ENCODE data around the gene MAP3K12. TPM values are rescaled to one million over a fixed set of nuclear protein-coding genes. Genes with fewer than 3 reads are reported as not detected.
"Not testable (repeated sequence)": the region's sequence is repeated elsewhere in the genome, so short reads cannot be mapped to it uniquely, and the experiment has no call there.

The MAP3K12 gene
- total RNA-seq, 1 experiment from 2014 or later: 32.8 TPM

GRCh38 chr12:53453953-53454640, 45.2 kb downstream of the MAP3K12 start:
- DNase-seq (ENCODE audit: low spot score): no peak
- in situ Hi-C loops (cut with HindIII; ENCODE audit: low sequenced_read_pairs): no loop called here

- peak; percentile 83 for DNase-seq (ENCODE audit: low spot score)
- in situ Hi-C loops (cut with HindIII; ENCODE audit: low sequenced_read_pairs): no loop called here
Measured at GRCh38 chr12:53452159-53453077, 46.8 kb downstream of the MAP3K12 start.

- in situ Hi-C loops (cut with HindIII; ENCODE audit: low sequenced_read_pairs): no loop called here
Measured at GRCh38 chr12:53451661-53452158, 47.5 kb downstream of the MAP3K12 start, which contains the start of gene PCBP2. PCBP2 (plus strand) TSS chr12:53452102; CDS start chr12:53454801, 2,699 bp downstream.

DNA sequence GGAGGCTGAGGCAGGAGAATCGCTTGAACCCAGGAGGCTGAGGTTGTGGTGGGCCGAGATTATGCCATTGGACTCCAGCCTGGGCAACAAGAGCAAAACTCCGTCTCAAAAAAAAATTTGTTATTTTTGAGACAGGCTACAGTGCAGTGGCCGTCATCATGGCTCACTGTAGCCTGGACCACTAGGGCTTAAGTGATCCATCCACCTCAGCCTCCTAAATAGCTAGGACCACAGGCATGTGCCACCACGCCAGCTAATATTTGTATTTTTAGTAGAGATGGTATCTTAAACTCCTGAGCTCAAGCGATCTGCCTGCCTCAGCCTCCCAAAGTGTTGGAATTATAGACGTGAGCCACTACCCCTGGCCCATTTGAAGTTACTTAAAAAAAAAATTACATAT, 48.3 kb downstream of the MAP3K12 start:
- DNase-seq (ENCODE audit: low spot score): no peak
- in situ Hi-C loops (cut with HindIII; ENCODE audit: low sequenced_read_pairs): no loop called here

More at GRCh38 chr12:53451661-53452158, 47.5 kb downstream of the MAP3K12 start, which contains the start of gene PCBP2:
- peak; percentile 100 for DNase-seq (ENCODE audit: low spot score)

DNA sequence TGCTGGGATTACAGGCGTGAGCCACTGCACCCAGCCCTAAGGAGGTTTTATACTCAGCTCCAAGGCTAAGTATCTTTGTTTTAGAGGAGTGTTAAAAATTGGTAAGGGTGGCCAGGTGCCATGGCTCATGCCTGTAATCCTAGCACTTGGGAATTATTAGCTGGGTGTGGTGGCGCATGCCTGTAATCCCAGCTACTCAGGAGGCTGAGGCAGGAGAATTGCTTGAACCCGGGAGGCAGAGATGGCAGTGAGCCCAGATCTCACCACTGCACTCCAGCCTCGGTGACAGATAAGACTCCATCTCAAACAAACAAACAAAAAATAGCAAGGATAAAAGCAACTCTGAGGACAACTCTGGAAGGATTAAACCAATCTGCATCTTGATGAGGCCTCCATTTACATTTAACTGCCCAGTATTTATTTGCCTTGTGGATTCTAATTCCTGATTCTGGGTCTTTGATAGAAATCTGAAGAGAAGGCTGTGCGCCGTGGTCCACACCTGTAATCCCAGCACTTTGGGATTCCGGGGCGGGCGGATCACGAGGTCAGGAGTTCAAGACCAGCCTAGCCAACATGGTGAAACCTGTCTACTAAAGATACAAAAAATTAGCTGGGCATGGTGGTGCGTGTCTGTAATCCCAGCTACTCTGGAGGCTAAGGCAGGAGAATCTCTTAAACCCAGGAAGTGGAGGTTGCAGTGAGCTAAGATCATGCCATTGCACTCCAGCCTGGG, 54.5 kb downstream of the MAP3K12 start:
- in situ Hi-C loops (cut with HindIII; ENCODE audit: low sequenced_read_pairs); DNase-seq (ENCODE audit: low spot score): not testable (repeated sequence)

GRCh38 chr12:53443955-53444354, 55.3 kb downstream of the MAP3K12 start:
- in situ Hi-C loops (cut with HindIII; ENCODE audit: low sequenced_read_pairs): no loop called here

GRCh38 chr12:53441040-53441833, 58.0 kb downstream of the MAP3K12 start, which contains the start of gene PRR13:
PRR13 (plus strand) TSS chr12:53441734; CDS start chr12:53442715, 981 bp downstream.
- DNase-seq (ENCODE audit: low spot score): peak; percentile 100
- in situ Hi-C loops (cut with HindIII; ENCODE audit: low sequenced_read_pairs): no loop called here

More at GRCh38 chr12:53443955-53444354, 55.3 kb downstream of the MAP3K12 start:
- DNase-seq (ENCODE audit: low spot score): no peak

- in situ Hi-C loops (cut with HindIII; ENCODE audit: low sequenced_read_pairs); DNase-seq (ENCODE audit: low spot score): not testable (repeated sequence)
Measured at GRCh38 chr12:53439582-53439981, 59.7 kb downstream of the MAP3K12 start.

DNA sequence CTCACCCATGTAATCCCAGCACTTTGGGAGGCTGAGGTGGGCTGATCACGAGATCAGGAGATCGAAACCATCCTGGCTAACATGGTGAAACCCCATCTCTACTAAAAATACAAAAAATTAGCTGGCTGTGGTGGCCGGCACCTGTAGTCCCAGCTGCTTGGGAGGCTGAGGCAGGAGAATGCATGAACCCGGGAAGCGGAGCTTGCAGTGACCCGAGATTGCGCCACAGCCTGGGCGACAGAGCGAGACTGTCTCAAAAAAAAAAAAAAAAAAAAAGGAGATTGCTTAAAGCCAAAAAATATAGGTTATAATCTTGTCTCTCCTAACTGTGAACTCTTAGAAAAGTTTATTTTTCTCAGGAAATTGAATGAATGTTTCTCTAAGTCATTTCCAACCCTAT, 63.9 kb downstream of the MAP3K12 start:
- in situ Hi-C loops (cut with HindIII; ENCODE audit: low sequenced_read_pairs): not testable (repeated sequence)

DNA sequence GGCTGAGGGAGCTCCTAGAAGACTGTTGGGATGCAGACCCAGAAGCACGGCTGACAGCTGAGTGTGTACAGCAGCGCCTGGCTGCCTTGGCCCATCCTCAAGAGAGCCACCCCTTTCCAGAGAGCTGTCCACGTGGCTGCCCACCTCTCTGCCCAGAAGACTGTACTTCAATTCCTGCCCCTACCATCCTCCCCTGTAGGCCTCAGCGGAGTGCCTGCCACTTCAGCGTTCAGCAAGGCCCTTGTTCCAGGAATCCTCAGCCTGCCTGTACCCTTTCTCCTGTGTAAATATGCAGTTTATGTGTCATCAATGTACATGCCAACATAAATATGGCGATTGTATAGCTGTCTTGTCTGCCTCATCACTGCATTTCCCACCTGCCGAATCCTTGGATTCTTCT, 68.1 kb downstream of the MAP3K12 start:
- in situ Hi-C loops (cut with HindIII; ENCODE audit: low sequenced_read_pairs): no loop called here
- no peak for DNase-seq (ENCODE audit: low spot score)

More for the DNA sequence above, 63.9 kb downstream of the MAP3K12 start:
- DNase-seq (ENCODE audit: low spot score): not testable (repeated sequence)

DNA sequence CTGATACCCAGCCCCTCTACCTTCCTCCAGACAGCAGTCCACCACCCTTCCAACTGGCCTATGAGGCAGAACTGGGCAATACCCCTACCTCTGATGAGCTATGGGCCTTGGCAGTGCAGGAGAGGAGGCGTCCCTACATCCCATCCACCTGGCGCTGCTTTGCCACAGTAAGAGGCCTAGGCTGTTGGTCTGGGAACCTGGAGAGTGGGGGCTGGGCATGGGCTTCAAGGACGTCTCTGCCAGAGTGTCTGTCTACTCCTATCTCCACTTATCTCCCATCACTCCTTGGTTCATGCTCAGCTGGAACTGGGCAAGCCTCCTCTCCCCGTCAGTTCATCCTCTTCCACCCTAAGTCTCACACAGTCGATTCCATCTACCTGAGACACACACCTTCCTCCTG, 69.1 kb downstream of the MAP3K12 start:
- no peak for DNase-seq (ENCODE audit: low spot score)
- in situ Hi-C loops (cut with HindIII; ENCODE audit: low sequenced_read_pairs): no loop called here

Other genes with a start within 250 kb of the MAP3K12 start
- 21.8 and 23.1 TPM in 2 replicates for gene ESPL1, start 231.2 kb downstream of the MAP3K12 start, total RNA-seq (2014; rRNA removed; shearing (Covaris generic))
- 302 and 381 TPM in 2 replicates for gene PFDN5, start 203.9 kb downstream of the MAP3K12 start, total RNA-seq (2014; rRNA removed; shearing (Covaris generic))
- gene MYG1, start 199.8 kb downstream of the MAP3K12 start, total RNA-seq (2014; rRNA removed; shearing (Covaris generic)): 43.8 and 43.9 TPM in 2 replicates
- 103 and 105 TPM in 2 replicates for gene AAAS, start 177.8 kb downstream of the MAP3K12 start, total RNA-seq (2014; rRNA removed; shearing (Covaris generic))
- 0.41 TPM in 1 of 2 replicates, not detected in the other for gene SP7, start 163.1 kb downstream of the MAP3K12 start, total RNA-seq (2014; rRNA removed; shearing (Covaris generic))
- gene SP1, start 119.3 kb downstream of the MAP3K12 start, total RNA-seq (2014; rRNA removed; shearing (Covaris generic)): 26.6 and 40.0 TPM in 2 replicates
- not detected in 2 replicates for gene AMHR2, start 75.6 kb downstream of the MAP3K12 start, total RNA-seq (2014; rRNA removed; shearing (Covaris generic))
- gene PRR13, start 57.7 kb downstream of the MAP3K12 start, total RNA-seq (2014; rRNA removed; shearing (Covaris generic)): 83.1 and 127 TPM in 2 replicates
- gene PCBP2, start 47.4 kb downstream of the MAP3K12 start, total RNA-seq (2014; rRNA removed; shearing (Covaris generic)): 144 and 145 TPM in 2 replicates
- 117 and 119 TPM in 2 replicates for gene TARBP2, start 1.8 kb upstream of the MAP3K12 start, total RNA-seq (2014; rRNA removed; shearing (Covaris generic))
- gene NPFF, start 8.0 kb upstream of the MAP3K12 start, total RNA-seq (2014; rRNA removed; shearing (Covaris generic)): 10.7 TPM in 1 of 2 replicates, not detected in the other
- gene ATF7, start 126.9 kb upstream of the MAP3K12 start, total RNA-seq (2014; rRNA removed; shearing (Covaris generic)): 11.6 and 12.4 TPM in 2 replicates
- 219 and 225 TPM in 2 replicates for gene ATP5MC2, start 176.6 kb upstream of the MAP3K12 start, total RNA-seq (2014; rRNA removed; shearing (Covaris generic))
- 232 and 250 TPM in 2 replicates for gene CALCOCO1, start 228.0 kb upstream of the MAP3K12 start, total RNA-seq (2014; rRNA removed; shearing (Covaris generic))